Stomach (tissue), 9 donors: Measurements from ENCODE around the gene XXYLT1. TPM values are rescaled to one million over a fixed set of nuclear protein-coding genes. Genes with fewer than 3 reads are reported as not detected.

Source experiments
- DNase-seq, 2 donors: peaks; one replicate each; pipeline versions ENCODE4 v3.0.0 to v3.0.0-alpha.2; 2013 to 2019
- H3K27ac ChIP-seq, 5 donors: fragments of 200-600 bp in 4 of 5; sonication (generic) in 4 of 5; one replicate each; pipeline ENCODE4 v1.5.1; 2013 to 2019; ENCODE audit warnings: mild to moderate bottlenecking in 1 of 5, moderate library complexity in 1 of 5
- H3K27me3 ChIP-seq, 3 donors: fragments of 200-600 bp; sonication (generic); one replicate each; pipeline ENCODE4 v1.5.1; 2017 to 2019; ENCODE audit warnings: mixed run types in 1 of 3
- H3K36me3 ChIP-seq, 4 donors: fragments of 200-600 bp; sonication (generic); 1 replicate in 3 of 4; 2 replicates in 1 of 4; pipeline ENCODE4 v1.5.1; 2016 to 2019
- H3K4me1 ChIP-seq, 4 donors: fragments of 200-600 bp; sonication (generic); one replicate each; pipeline ENCODE4 v1.5.1; 2016 to 2019
- H3K4me3 ChIP-seq, 4 donors: fragments of 200-600 bp; sonication (generic) in 3 of 4; one replicate each; pipeline ENCODE4 v1.5.1; 2016 to 2019; ENCODE audit warnings: mild to moderate bottlenecking in 1 of 4
- H3K9me3 ChIP-seq, 4 donors: fragments of 200-600 bp; sonication (generic); one replicate each; pipeline ENCODE4 v1.5.1; 2016 to 2019
- CTCF ChIP-seq, 7 experiments: fragments of 450-650 bp in 4 of 7; fragments of 200-600 bp in 3 of 7; sonication (generic) in 3 of 7; IDR thresholded peaks; one replicate each; pipeline ENCODE4 v1.5.1; 2016 to 2019; ENCODE audit warnings: antibody characterized with exemption in 7 of 7, control low read depth in 2 of 7, mild to moderate bottlenecking in 1 of 7
- EP300 ChIP-seq: sonication (generic); formaldehyde crosslinking; IDR thresholded peaks from one replicate; pipeline ENCODE4 v1.6.1; 2017; ENCODE audit warnings: antibody characterized with exemption
- POLR2A ChIP-seq, 4 donors: fragments of 450-650 bp; IDR thresholded peaks; one replicate each; pipeline ENCODE4 v1.6.1; 2016; ENCODE audit warnings: antibody characterized with exemption in 4 of 4, control low read depth in 2 of 4, mild to moderate bottlenecking in 1 of 4, moderate library complexity in 1 of 4
- POLR2AphosphoS5 ChIP-seq, 3 donors: sonication (generic); formaldehyde crosslinking; IDR thresholded peaks; one replicate each; pipeline ENCODE4 v1.6.1; 2016; ENCODE audit warnings: antibody characterized with exemption in 3 of 3
- WGBS, 5 donors: extraction: QIAGEN DNeasy Blood & Tissue Kit in 3 of 5; methylation state at CpG; one replicate each; pipeline versions ENCODE4 v1.1.5 to v1.1.7; 2013 to 2018; 5-methylcytosine and 5-hydroxymethylcytosine counted together
- intact Hi-C: fragments of 100-400 bp; cut with DNase I; formaldehyde crosslinking; loops from one replicate; pipeline ENCODE4 v1.15.1; 2023; ENCODE audit warnings: low total_unique reads
- polyA plus RNA-seq, 3 donors: library from polyadenylated mRNA; stranded (reverse); fragments of 200-250 nt; gene quantifications; one replicate each; pipeline ENCODE4 v1.2.3, GENCODE V29; 2013
- total RNA-seq, 5 donors: library from RNA; depleted of rRNA; stranded (reverse); fragments of >200 nt; gene quantifications; one replicate each; pipeline versions ENCODE4 v1.1.0 to v1.2.3, GENCODE V29; 2014 to 2016
- donor health status: healthy with polysubstance abuse.
- donor health status: Bipolar disorder and iron deficiency.
- donor health status: healthy.

Gene XXYLT1
- total and polyA plus RNA-seq, 8 donors, result 2.1 to 41.5 (median 11.4) TPM; not detected in 1

- Histone ChIP-seq H3K36me3 (no peaks in the 10 kb centered on the region), H3K9me3 (no peaks in the 10 kb centered on the region), H3K4me3 (no peak overlapping the region), H3K27me3 (no peaks in the 10 kb centered on the region), H3K4me1 (peaks cover 0 to 24% (median 10%) of the 10 kb centered on the region in 4 donors), H3K27ac (no peak overlapping the region)
- 81 to 93% (median 91%) methylated on average over 14 of the region's 14 CpGs for WGBS, 5 donors
- TF ChIP-seq POLR2A (IDR thresholded peaks at IDR 0.05), result no peak
- TF ChIP-seq EP300, result no peak
- TF ChIP-seq CTCF (IDR thresholded peaks at IDR 0.05), result no peak
- TF ChIP-seq POLR2AphosphoS5 (IDR thresholded peaks at IDR 0.05), result no peak
- intact Hi-C loops, result loop anchor here (10.0 kb wide), 1 partner anchor 142 kb away; no protein-coding TSS in a partner anchor
- peak in 1 of 2 donors; percentile 47 for DNase-seq
Observed at GRCh38 chr3:195113048-195113447, 157.9 kb downstream of the XXYLT1 start.

- TF ChIP-seq POLR2A (IDR thresholded peaks at IDR 0.05) (no peak), CTCF (IDR thresholded peaks at IDR 0.05) (no peak), EP300 (no peak), POLR2AphosphoS5 (IDR thresholded peaks at IDR 0.05) (no peak)
- intact Hi-C loops, result loop anchor here (10.0 kb wide), 1 partner anchor 142 kb away; no protein-coding TSS in a partner anchor
- no peak for DNase-seq
Observed at GRCh38 chr3:195112361-195112791, 158.6 kb downstream of the XXYLT1 start.

GRCh38 chr3:195111766-195112165, 159.2 kb downstream of the XXYLT1 start:
- 91 to 96% (median 95%) methylated on average over 9 of the region's 9 CpGs for WGBS, 5 donors
- H3K36me3 ChIP-seq, result no peaks in the 10 kb centered on the region
- no peak overlapping the region for H3K4me3 ChIP-seq
- peak overlapping the region in 4 of 5 donors; percentile 20 to 82 (median 46) for H3K27ac ChIP-seq
- TF ChIP-seq CTCF (IDR thresholded peaks at IDR 0.05), result no peak
- TF ChIP-seq POLR2AphosphoS5 (IDR thresholded peaks at IDR 0.05), result no peak
- TF ChIP-seq POLR2A (IDR thresholded peaks at IDR 0.05), result no peak
- TF ChIP-seq EP300, result no peak
- H3K27me3 ChIP-seq, result no peaks in the 10 kb centered on the region
- H3K9me3 ChIP-seq, result no peaks in the 10 kb centered on the region
- H3K4me1 ChIP-seq, result peaks cover 0 to 18% (median 9%) of the 10 kb centered on the region in 4 donors
- intact Hi-C loops, result loop anchor here (10.0 kb wide), 1 partner anchor 143 kb away; no protein-coding TSS in a partner anchor
- no peak for DNase-seq

More at GRCh38 chr3:195112361-195112791, 158.6 kb downstream of the XXYLT1 start:
- no peak overlapping the region for H3K27ac ChIP-seq
- no peaks in the 10 kb centered on the region for H3K27me3 ChIP-seq
- no peaks in the 10 kb centered on the region for H3K36me3 ChIP-seq
- peaks cover 0 to 17% (median 8%) of the 10 kb centered on the region in 4 donors for H3K4me1 ChIP-seq
- H3K9me3 ChIP-seq, result no peaks in the 10 kb centered on the region
- no peak overlapping the region for H3K4me3 ChIP-seq
- 84 to 94% (median 88%) methylated on average over 20 to 22 of the region's 22 CpGs for WGBS, 5 donors

- Histone ChIP-seq H3K36me3 (no peaks in the 10 kb centered on the region), H3K4me3 (no peak overlapping the region), H3K4me1 (peaks cover 4 to 23% (median 13%) of the 10 kb centered on the region in 4 donors), H3K27ac (peak overlapping the region in 4 of 5 donors; percentile 20 to 82 (median 46)), H3K9me3 (no peaks in the 10 kb centered on the region), H3K27me3 (no peaks in the 10 kb centered on the region)
- 72 to 84% (median 78%) methylated on average over 9 of the region's 9 CpGs for WGBS, 5 donors
- intact Hi-C loops, result loop anchor here (10.0 kb wide), 1 partner anchor 143 kb away; no protein-coding TSS in a partner anchor
- no peak for TF ChIP-seq CTCF (IDR thresholded peaks at IDR 0.05)
- no peak for DNase-seq
Observed at GRCh38 chr3:195111319-195111705, 159.6 kb downstream of the XXYLT1 start.
